ENCODE results near the gene TMIE.

The TMIE gene

DNA sequence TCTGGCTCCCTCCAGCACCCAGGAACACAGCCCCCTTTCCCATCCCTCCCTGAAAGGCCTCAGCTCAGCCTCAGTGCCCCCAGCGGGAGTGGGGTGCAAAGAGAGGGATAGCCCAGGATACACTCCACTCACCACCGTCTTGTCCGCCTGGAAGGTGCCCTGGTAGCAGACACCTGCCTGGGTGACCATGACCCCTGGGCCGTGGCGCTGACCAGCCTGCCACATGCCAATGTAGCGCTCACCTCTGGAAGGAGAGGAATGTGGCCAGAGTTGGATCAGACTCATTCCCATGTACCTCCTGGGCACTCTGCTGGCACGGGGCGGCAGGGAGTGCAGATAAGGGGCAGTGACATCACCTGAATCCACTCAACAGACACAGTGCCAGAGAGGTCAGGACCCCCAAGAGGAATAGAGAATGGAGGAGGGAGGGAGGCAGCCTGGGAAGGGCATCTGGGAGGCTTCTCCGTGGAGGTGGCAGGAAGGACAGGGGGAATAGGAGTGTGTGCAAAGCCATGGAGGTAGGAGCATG lies 20.8 kb upstream of the TMIE start:
- H3K27me3 ChIP-seq (ENCODE audit: control insufficient read depth, insufficient read depth, low read length) = no peaks in the 10 kb centered on the region
- H3K4me3 ChIP-seq (ENCODE audit: low read length) = no peak overlapping the region
- no peaks in the 10 kb centered on the region for H3K9me3 ChIP-seq (ENCODE audit: control insufficient read depth, low read length)
- no peak overlapping the region for H3K9ac ChIP-seq (ENCODE audit: low read length)
- no peaks in the 10 kb centered on the region for H3K36me3 ChIP-seq (ENCODE audit: control insufficient read depth, insufficient read depth, low read length)
- H3K4me1 ChIP-seq (ENCODE audit: control insufficient read depth, insufficient read depth, low read length) = no peaks in the 10 kb centered on the region

DNA sequence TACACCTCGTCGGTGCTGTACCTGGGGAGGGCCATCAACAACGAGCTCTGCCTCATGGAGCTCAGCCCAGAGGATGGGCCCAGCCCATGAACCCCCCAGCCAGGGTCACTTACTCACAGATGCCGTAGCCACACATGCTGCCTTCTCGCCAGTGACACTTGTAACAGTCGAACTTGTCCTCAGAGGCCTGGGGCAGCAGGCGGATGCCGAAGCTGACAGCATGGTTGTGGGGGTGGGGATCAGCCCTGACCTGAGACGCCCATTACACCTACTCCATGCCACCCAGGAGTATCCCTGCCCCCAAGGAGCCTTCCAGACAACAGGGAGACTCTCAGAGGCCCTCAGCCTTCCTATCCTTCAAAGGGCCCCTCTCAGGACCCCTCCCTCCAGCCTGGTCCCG lies 19.8 kb upstream of the TMIE start:
- no peaks in the 10 kb centered on the region for H3K27me3 ChIP-seq (ENCODE audit: control insufficient read depth, insufficient read depth, low read length)
- no peak overlapping the region for H3K9ac ChIP-seq (ENCODE audit: low read length)
- H3K4me3 ChIP-seq (ENCODE audit: low read length) = no peak overlapping the region
- H3K36me3 ChIP-seq (ENCODE audit: control insufficient read depth, insufficient read depth, low read length) = no peaks in the 10 kb centered on the region
- H3K9me3 ChIP-seq (ENCODE audit: control insufficient read depth, low read length) = no peaks in the 10 kb centered on the region
- H3K4me1 ChIP-seq (ENCODE audit: control insufficient read depth, insufficient read depth, low read length) = no peaks in the 10 kb centered on the region

DNA sequence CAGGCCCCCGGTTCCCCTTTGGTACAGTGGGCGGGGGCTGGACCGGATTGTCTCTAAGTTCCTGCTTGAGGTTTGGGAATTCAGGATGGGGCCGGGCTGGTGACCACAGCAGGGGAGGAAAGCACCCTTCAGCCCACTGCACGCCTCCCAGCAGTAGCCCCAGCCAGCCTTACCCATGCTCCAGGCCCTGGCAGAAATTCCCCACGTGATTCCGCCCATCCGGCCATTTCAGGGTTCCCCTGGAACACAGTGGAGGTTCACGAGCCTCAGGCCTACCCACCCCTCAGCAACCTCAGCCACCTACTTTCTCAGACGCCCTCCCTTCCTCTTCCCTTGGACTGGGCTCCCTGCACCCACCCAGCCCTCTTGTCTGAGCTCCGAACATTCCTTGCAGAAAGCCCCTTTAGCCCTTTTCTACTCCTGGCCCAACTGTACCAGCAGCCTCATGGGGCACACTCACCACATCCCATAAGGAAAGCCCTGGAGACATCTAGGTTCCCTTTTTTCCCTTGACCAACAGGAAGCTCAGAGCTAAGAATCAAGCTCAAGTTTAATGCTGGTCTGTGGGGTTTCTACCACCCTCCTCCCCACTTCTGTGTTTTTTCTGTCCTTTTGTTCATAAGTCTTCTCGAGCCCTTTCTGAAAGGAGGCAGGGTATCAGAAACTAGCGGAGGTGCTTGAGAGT lies 19.2 kb upstream of the TMIE start:
- Histone ChIP-seq H3K4me3 (ENCODE audit: low read length) (no peak overlapping the region), H3K36me3 (ENCODE audit: control insufficient read depth, insufficient read depth, low read length) (no peaks in the 10 kb centered on the region), H3K27me3 (ENCODE audit: control insufficient read depth, insufficient read depth, low read length) (no peaks in the 10 kb centered on the region), H3K9me3 (ENCODE audit: control insufficient read depth, low read length) (no peaks in the 10 kb centered on the region), H3K4me1 (ENCODE audit: control insufficient read depth, insufficient read depth, low read length) (no peaks in the 10 kb centered on the region), H3K9ac (ENCODE audit: low read length) (no peak overlapping the region)

DNA sequence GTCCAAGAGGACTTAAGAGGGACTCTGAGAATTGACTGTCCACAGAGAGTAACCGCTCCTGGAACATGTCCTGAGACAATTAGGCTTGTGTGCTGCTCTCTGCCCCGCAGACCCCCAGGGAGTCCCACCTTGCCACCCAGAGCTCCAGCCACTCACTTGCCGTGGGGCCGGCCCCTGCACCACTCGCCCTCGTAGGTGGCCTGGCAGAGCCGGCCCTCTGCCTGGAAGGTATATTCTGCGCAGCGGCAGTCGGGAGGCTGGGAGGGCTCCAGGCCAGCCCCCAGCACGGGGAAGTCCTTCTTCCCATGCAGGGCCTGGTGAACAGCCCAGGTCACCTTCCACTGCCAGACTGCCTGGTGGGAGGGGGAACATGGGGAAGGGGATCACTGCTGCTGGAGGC lies 18.2 kb upstream of the TMIE start:
- H3K36me3 ChIP-seq (ENCODE audit: control insufficient read depth, insufficient read depth, low read length) = no peaks in the 10 kb centered on the region
- no peak overlapping the region for H3K4me3 ChIP-seq (ENCODE audit: low read length)
- no peaks in the 10 kb centered on the region for H3K27me3 ChIP-seq (ENCODE audit: control insufficient read depth, insufficient read depth, low read length)
- no peak overlapping the region for H3K9ac ChIP-seq (ENCODE audit: low read length)
- H3K9me3 ChIP-seq (ENCODE audit: control insufficient read depth, low read length) = no peaks in the 10 kb centered on the region
- H3K4me1 ChIP-seq (ENCODE audit: control insufficient read depth, insufficient read depth, low read length) = no peaks in the 10 kb centered on the region

DNA sequence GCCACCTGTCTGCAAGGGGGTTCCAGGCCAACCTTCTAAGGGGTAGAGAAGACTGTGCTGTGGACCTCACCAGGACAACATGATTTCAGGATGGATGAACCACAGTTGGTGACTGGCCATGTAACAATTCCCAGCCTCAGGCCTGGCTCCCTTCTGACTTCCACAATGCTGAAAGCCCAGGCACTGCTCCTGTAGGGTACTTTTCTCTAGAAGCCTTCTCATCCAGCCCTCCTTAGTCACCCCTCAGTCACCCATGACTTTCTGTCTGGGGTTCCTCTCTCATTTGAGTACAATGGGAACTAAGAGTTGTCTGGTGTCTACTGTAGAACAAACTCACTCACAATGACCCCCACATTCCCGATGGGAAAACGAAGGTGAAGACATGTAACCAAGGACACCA lies 16.3 kb upstream of the TMIE start:
- Histone ChIP-seq H3K9ac (ENCODE audit: low read length) (no peak overlapping the region), H3K4me3 (ENCODE audit: low read length) (no peak overlapping the region), H3K9me3 (ENCODE audit: control insufficient read depth, low read length) (no peaks in the 10 kb centered on the region), H3K36me3 (ENCODE audit: control insufficient read depth, insufficient read depth, low read length) (no peaks in the 10 kb centered on the region), H3K27me3 (ENCODE audit: control insufficient read depth, insufficient read depth, low read length) (no peaks in the 10 kb centered on the region), H3K4me1 (ENCODE audit: control insufficient read depth, insufficient read depth, low read length) (no peaks in the 10 kb centered on the region)

DNA sequence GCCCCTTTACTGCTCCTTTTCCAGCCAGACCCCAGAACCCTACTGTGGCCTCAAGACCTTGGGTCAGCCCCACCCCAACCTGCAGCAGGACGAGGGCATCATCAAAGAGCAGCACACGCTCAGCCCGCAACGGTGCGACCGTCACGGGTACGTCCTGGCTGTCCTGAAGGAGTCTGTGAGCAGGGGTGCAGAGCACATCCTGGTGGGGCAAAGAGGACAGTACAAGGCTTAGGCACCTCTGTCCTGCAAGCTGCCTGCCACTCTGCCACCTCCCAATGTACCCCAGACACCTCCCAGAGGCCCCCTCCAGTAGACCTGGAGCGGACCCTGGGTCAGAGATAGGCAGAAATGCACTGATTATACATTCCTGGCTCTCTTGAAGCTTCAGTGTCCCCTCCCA lies 15.7 kb upstream of the TMIE start:
- Histone ChIP-seq H3K4me3 (ENCODE audit: low read length) (no peak overlapping the region), H3K4me1 (ENCODE audit: control insufficient read depth, insufficient read depth, low read length) (peaks cover 1% of the 10 kb centered on the region), H3K9ac (ENCODE audit: low read length) (no peak overlapping the region), H3K36me3 (ENCODE audit: control insufficient read depth, insufficient read depth, low read length) (no peaks in the 10 kb centered on the region), H3K27me3 (ENCODE audit: control insufficient read depth, insufficient read depth, low read length) (no peaks in the 10 kb centered on the region), H3K9me3 (ENCODE audit: control insufficient read depth, low read length) (no peaks in the 10 kb centered on the region)

DNA sequence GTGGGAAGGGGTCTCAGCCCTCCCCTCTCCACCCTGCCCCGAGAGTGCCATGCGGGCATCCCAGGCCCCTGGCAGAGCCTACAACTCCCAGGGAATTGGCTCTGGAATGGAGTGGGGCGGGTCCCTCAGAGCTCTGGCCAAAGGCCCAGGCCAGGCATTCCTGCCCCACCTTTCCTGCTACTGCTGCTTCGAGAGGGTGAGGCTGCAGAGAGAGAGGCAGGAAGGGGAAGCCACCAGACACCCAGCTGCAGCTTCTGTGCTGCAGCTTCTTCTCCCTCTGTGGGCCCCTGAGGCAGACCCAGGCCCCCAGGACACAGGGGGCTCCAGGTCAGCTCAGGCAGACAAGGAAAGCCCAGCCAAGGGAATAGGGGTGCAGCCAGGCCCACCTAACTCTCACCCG lies 10.4 kb upstream of the TMIE start:
- Histone ChIP-seq H3K9me3 (ENCODE audit: control insufficient read depth, low read length) (no peaks in the 10 kb centered on the region), H3K36me3 (ENCODE audit: control insufficient read depth, insufficient read depth, low read length) (no peaks in the 10 kb centered on the region), H3K4me1 (ENCODE audit: control insufficient read depth, insufficient read depth, low read length) (peaks cover 42% of the 10 kb centered on the region), H3K9ac (ENCODE audit: low read length) (no peak overlapping the region), H3K4me3 (ENCODE audit: low read length) (no peak overlapping the region), H3K27me3 (ENCODE audit: control insufficient read depth, insufficient read depth, low read length) (no peaks in the 10 kb centered on the region)

DNA sequence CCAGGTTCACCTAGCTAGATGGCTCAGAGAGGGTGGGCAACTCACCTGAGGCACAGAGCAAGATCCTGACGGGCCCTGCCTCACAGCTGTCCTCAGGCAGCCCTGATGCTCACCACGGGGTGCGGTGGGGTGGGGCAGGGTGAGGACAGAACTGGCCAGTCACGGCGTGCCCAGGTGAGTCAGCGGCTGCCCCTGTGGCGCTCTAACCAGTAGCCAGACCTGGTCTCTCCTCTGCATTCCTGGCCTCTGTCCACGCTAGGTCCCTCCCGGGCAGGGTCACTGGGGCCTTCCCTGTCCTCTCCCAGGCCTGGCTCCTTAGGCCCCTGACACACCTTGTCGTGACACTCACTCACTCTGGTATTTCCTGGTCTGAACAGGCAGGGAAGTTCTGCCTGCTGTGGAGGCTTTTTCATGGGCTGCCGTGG lies 8.6 kb upstream of the TMIE start:
- Histone ChIP-seq H3K4me1 (ENCODE audit: control insufficient read depth, insufficient read depth, low read length) (peaks cover 45% of the 10 kb centered on the region), H3K9ac (ENCODE audit: low read length) (peak overlapping the region; percentile 89), H3K36me3 (ENCODE audit: control insufficient read depth, insufficient read depth, low read length) (no peaks in the 10 kb centered on the region), H3K9me3 (ENCODE audit: control insufficient read depth, low read length) (no peaks in the 10 kb centered on the region), H3K4me3 (ENCODE audit: low read length) (peak overlapping the region; percentile 87), H3K27me3 (ENCODE audit: control insufficient read depth, insufficient read depth, low read length) (no peaks in the 10 kb centered on the region)

DNA sequence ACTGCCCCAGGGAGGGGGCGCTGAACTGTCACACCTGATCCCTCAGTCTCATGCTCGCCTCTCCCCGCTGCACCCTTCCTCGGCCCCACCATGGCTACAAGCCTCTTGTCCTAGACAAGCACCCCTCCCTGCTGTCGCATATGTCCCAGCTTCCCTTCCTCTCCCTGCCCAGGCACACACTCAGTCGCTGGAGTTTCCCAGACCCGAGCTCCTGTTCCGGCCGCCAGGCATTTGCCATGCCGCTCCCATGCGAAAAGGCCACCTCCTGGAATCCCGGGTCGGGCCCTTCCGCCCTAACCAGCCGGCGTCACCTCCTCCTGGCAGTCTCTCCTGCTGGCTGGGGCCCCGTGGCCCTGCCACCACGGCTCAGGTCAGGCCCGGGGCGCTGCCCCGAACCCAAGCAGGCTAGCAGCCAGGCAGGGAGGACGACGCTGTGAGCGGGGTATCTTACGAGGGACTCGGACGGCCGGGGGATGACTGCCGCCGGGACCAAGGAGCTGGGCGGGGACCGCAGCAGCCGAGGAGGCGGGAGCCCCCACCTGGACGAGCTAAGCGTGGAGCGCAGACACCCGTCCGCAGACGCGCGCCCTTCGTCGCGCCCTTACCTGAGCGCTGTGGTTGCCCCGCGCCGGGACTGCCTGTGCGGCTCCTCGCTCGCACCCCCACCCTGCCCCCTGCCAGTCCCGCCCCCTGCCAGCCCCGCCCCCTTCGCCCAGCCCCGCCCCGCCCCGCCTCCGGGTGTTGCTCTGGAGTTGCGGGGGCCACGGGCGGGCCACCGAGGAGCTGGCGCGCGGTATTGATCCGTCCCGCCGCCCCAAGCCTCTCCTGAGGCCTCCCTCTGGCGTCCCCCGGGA lies 7.9 kb upstream of the TMIE start, which contains the start of gene ALS2CL:
ALS2CL (minus strand) TSS at position 642 of the 854 bp plus-strand sequence. CDS start 4,239 bp downstream, outside the sequence.
- H3K9me3 ChIP-seq (ENCODE audit: control insufficient read depth, low read length) = no peaks in the 10 kb centered on the region
- peak within 1 kb of the TSS; percentile 89 for H3K9ac ChIP-seq (ENCODE audit: low read length)
- H3K36me3 ChIP-seq (ENCODE audit: control insufficient read depth, insufficient read depth, low read length) = no peaks in the 10 kb centered on the region
- H3K4me3 ChIP-seq (ENCODE audit: low read length) = peak within 1 kb of the TSS; percentile 87
- H3K4me1 ChIP-seq (ENCODE audit: control insufficient read depth, insufficient read depth, low read length) = peaks cover 45% of the 10 kb centered on the region
- H3K27me3 ChIP-seq (ENCODE audit: control insufficient read depth, insufficient read depth, low read length) = no peaks in the 10 kb centered on the region

DNA sequence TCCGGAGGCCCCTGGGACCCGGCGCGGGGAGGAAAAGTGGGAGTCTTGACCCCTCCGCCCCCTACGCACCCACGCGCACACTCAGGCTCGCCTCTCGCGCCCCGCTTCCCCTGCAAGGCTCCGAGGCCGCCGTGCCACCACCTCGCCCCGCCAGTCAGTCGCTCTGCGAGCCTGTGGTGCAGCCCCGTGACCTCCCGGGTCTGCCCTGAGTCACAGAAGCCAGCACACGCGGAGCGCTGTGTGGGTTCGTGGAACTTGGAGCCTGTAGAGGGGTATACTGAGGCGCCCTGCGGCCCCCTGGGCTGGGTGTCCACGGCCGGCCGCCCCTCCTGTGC lies 7.3 kb upstream of the TMIE start:
- H3K9me3 ChIP-seq (ENCODE audit: control insufficient read depth, low read length) = no peaks in the 10 kb centered on the region
- peak overlapping the region; percentile 44 for H3K9ac ChIP-seq (ENCODE audit: low read length)
- H3K36me3 ChIP-seq (ENCODE audit: control insufficient read depth, insufficient read depth, low read length) = no peaks in the 10 kb centered on the region
- no peak overlapping the region for H3K4me3 ChIP-seq (ENCODE audit: low read length)
- H3K4me1 ChIP-seq (ENCODE audit: control insufficient read depth, insufficient read depth, low read length) = peaks cover 45% of the 10 kb centered on the region
- no peaks in the 10 kb centered on the region for H3K27me3 ChIP-seq (ENCODE audit: control insufficient read depth, insufficient read depth, low read length)

DNA sequence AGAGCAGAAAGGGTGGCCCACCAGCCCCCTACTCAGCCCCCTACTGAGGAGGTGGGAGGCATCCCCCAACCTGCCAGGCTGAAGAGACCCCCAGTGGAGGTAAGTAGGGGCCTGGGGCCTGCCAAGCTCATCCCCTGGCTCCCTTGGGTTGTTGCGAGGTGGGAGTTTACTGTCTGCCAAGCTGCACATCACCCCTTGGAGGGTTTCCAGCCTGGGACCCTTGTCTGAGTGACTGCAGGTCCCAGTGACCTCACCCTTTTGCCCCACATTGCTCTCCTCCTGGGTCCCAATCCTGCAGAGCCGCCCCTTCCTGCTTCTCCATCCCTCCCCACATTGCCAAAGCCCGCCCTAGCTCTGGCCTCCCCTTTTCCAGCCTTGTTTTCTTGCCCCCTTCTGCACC lies 6.7 kb upstream of the TMIE start:
- no peaks in the 10 kb centered on the region for H3K36me3 ChIP-seq (ENCODE audit: control insufficient read depth, insufficient read depth, low read length)
- no peaks in the 10 kb centered on the region for H3K9me3 ChIP-seq (ENCODE audit: control insufficient read depth, low read length)
- H3K9ac ChIP-seq (ENCODE audit: low read length) = no peak overlapping the region
- H3K4me1 ChIP-seq (ENCODE audit: control insufficient read depth, insufficient read depth, low read length) = peaks cover 45% of the 10 kb centered on the region
- H3K4me3 ChIP-seq (ENCODE audit: low read length) = no peak overlapping the region
- H3K27me3 ChIP-seq (ENCODE audit: control insufficient read depth, insufficient read depth, low read length) = no peaks in the 10 kb centered on the region

DNA sequence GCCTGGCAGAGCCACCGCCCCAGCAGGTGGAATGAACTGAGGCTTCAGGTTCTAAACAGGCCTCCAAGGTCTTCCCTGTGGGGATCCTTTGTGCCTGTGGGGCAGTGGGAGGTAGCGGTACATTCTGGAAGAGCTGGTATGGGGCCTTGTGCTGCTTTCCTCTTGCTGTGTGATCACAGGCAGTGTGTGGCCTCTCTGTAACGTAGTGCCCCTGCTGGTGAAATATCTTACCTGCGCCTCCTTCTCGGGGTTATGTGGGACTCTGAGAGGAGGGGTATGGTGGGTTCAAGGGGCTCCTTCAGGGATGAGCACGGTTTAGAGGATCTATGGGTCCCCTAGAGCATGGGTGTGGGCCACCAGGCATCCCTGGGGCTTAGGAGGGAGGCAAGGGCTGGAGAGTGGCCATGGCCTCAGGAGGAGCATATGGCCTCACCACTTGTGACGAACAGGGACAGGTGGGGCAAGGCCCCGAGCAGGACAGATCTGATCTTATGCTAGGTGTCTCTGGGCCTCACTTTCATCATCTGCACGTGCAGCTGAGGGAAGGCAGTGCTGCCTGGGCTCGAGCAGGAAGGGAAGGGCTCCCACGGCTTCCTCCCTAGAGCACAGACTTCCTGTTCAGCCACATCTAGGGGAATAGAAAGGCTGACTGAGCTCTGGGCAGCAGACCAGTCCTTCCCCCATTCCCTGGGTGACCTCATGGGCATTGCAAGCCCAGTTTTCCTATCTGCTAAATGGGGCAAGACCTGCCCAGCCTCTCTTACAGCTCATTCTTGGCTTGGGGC lies 5.8 kb upstream of the TMIE start:
- H3K27me3 ChIP-seq (ENCODE audit: control insufficient read depth, insufficient read depth, low read length) = peaks cover under 1% of the 10 kb centered on the region
- no peak overlapping the region for H3K9ac ChIP-seq (ENCODE audit: low read length)
- H3K36me3 ChIP-seq (ENCODE audit: control insufficient read depth, insufficient read depth, low read length) = no peaks in the 10 kb centered on the region
- H3K9me3 ChIP-seq (ENCODE audit: control insufficient read depth, low read length) = no peaks in the 10 kb centered on the region
- no peak overlapping the region for H3K4me3 ChIP-seq (ENCODE audit: low read length)
- peaks cover 50% of the 10 kb centered on the region for H3K4me1 ChIP-seq (ENCODE audit: control insufficient read depth, insufficient read depth, low read length)
